ENCODE results near the gene LRIG2. TPM values are rescaled to one million over a fixed set of nuclear protein-coding genes. Genes with fewer than 3 reads are reported as not detected.

Gene LRIG2
- total and polyA plus RNA-seq, 2 experiments from 2014 or later = 4.3 to 12.7 TPM

GRCh38 chr1:113109908-113110554 is 37.0 kb downstream of the LRIG2 start:
- H3K9me2 ChIP-seq (replicated peaks; ENCODE audit: insufficient read depth) = no peaks in the 10 kb centered on the region
- peak; percentile 35 for DNase-seq (ENCODE audit: low spot score)
- no peaks in the 10 kb centered on the region for H3K4me1 ChIP-seq (ENCODE audit: insufficient read depth)
- H3K27ac ChIP-seq = peak overlapping the region; percentile 59
- H3K27me3 ChIP-seq = no peaks in the 10 kb centered on the region
- no peak overlapping the region for H3K4me3 ChIP-seq
- 64% methylated on average over 5 of the region's 5 CpGs for WGBS (ENCODE audit: low lambda C conversion rate, missing lambda C conversion rate)
- H3K9me3 ChIP-seq (ENCODE audit: low read depth) = no peaks in the 10 kb centered on the region
- H3K36me3 ChIP-seq (replicated peaks; ENCODE audit: insufficient read depth, low read depth) = no peaks in the 10 kb centered on the region
- H3K79me2 ChIP-seq = no peaks in the 10 kb centered on the region
- H2AFZ ChIP-seq = no peak overlapping the region
- TF ChIP-seq CTCF (IDR thresholded peaks at IDR 0.05; ENCODE audit: poor library complexity) = peak; percentile 26
- TF ChIP-seq EZH2 (IDR thresholded peaks at IDR 0.05; ENCODE audit: borderline replicate concordance) = no peak
- no peak overlapping the region for H3K4me2 ChIP-seq
- no peaks in the 10 kb centered on the region for H4K20me1 ChIP-seq (ENCODE audit: insufficient read depth, poor library complexity, severe bottlenecking)

- H3K79me2 ChIP-seq = peaks cover 3% of the 10 kb centered on the region
- TF ChIP-seq CTCF (IDR thresholded peaks at IDR 0.05; ENCODE audit: poor library complexity) (no peak), EZH2 (IDR thresholded peaks at IDR 0.05; ENCODE audit: borderline replicate concordance) (no peak), EZH2phosphoT487 (IDR thresholded peaks at IDR 0.05; ENCODE audit: low read depth, severe bottlenecking, unreplicated experiment) (no peak)
- no peaks in the 10 kb centered on the region for H3K4me1 ChIP-seq (ENCODE audit: insufficient read depth)
- H3K36me3 ChIP-seq (replicated peaks; ENCODE audit: insufficient read depth, low read depth) = peaks cover 12% of the 10 kb centered on the region
- no peaks in the 10 kb centered on the region for H3K9me2 ChIP-seq (replicated peaks; ENCODE audit: insufficient read depth)
- H2AFZ ChIP-seq = no peak overlapping the region
- no peaks in the 10 kb centered on the region for H3K9me3 ChIP-seq (ENCODE audit: low read depth)
- no peak overlapping the region for H3K4me2 ChIP-seq
- no peak overlapping the region for H3K27ac ChIP-seq
- H3K4me3 ChIP-seq = no peak overlapping the region
- no peak for DNase-seq (ENCODE audit: low spot score)
- H3K27me3 ChIP-seq = no peaks in the 10 kb centered on the region
- no peaks in the 10 kb centered on the region for H4K20me1 ChIP-seq (ENCODE audit: insufficient read depth, poor library complexity, severe bottlenecking)
These were observed 45.3 kb downstream of the LRIG2 start for GRCh38 chr1:113118266-113118665.

DNA sequence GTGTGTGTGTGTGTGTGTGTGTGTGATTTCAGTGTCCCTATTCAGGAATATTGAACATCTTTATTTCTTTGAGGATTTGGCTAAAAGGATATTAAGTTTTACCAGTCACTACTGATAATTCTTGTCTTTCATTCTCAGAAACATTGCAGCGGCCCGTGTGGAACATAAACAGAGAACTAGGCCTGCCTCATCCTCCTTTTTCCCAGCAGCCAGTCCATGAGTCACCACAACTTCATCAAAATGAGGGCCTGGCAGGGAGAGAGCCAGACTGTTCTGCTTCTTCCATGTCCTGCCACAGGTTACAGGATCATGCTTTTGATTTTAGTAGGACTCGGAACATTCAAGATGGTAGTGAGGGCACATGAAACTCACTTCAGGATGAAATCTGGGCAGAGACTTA is 50.7 kb downstream of the LRIG2 start:
- Histone ChIP-seq H3K9me3 (ENCODE audit: low read depth) (no peaks in the 10 kb centered on the region), H3K27ac (no peak overlapping the region), H3K27me3 (no peaks in the 10 kb centered on the region), H3K4me3 (no peak overlapping the region), H3K4me2 (no peak overlapping the region), H3K79me2 (peaks cover 3% of the 10 kb centered on the region), H4K20me1 (ENCODE audit: insufficient read depth, poor library complexity, severe bottlenecking) (no peaks in the 10 kb centered on the region), H3K4me1 (ENCODE audit: insufficient read depth) (no peaks in the 10 kb centered on the region), H3K9me2 (replicated peaks; ENCODE audit: insufficient read depth) (no peaks in the 10 kb centered on the region), H2AFZ (no peak overlapping the region), H3K36me3 (replicated peaks; ENCODE audit: insufficient read depth, low read depth) (peaks cover 7% of the 10 kb centered on the region)
- DNase-seq (ENCODE audit: low spot score) = no peak
- no peak for TF ChIP-seq CTCF (IDR thresholded peaks at IDR 0.05; ENCODE audit: poor library complexity)
- no peak for TF ChIP-seq EZH2phosphoT487 (IDR thresholded peaks at IDR 0.05; ENCODE audit: low read depth, severe bottlenecking, unreplicated experiment)
- TF ChIP-seq EZH2 (IDR thresholded peaks at IDR 0.05; ENCODE audit: borderline replicate concordance) = no peak
- WGBS (ENCODE audit: low lambda C conversion rate, missing lambda C conversion rate) = 81% methylated on average over 3 of the region's 3 CpGs

DNA sequence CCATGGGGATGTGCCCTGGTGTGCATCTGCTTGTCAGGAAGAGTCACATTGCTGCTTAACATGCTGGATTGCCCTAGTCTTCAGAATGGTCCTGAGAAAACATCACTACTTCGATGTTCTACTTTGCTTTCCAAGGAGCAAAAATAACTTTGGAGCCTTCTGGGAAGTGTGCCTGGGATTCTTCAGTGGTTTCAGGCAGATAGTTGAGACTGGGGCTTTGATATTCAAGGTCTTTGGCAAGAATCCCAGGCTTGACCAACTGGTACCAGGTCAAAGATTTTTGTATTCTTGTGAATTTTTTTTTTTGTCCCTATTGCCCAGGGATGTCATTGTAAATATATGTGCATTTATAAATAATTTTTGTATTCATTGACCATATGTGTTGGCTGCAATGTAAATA is 51.4 kb downstream of the LRIG2 start:
- peaks cover 3% of the 10 kb centered on the region for H3K36me3 ChIP-seq (replicated peaks; ENCODE audit: insufficient read depth, low read depth)
- no peaks in the 10 kb centered on the region for H3K9me3 ChIP-seq (ENCODE audit: low read depth)
- H3K4me2 ChIP-seq = no peak overlapping the region
- no peaks in the 10 kb centered on the region for H3K27me3 ChIP-seq
- peaks cover 3% of the 10 kb centered on the region for H3K79me2 ChIP-seq
- TF ChIP-seq CTCF (IDR thresholded peaks at IDR 0.05; ENCODE audit: poor library complexity) (no peak), EZH2phosphoT487 (IDR thresholded peaks at IDR 0.05; ENCODE audit: low read depth, severe bottlenecking, unreplicated experiment) (no peak), EZH2 (IDR thresholded peaks at IDR 0.05; ENCODE audit: borderline replicate concordance) (no peak)
- WGBS (ENCODE audit: low lambda C conversion rate, missing lambda C conversion rate) = 86% methylated on average over 1 of the region's 1 CpG
- no peak for DNase-seq (ENCODE audit: low spot score)
- no peaks in the 10 kb centered on the region for H3K9me2 ChIP-seq (replicated peaks; ENCODE audit: insufficient read depth)
- no peak overlapping the region for H2AFZ ChIP-seq
- H4K20me1 ChIP-seq (ENCODE audit: insufficient read depth, poor library complexity, severe bottlenecking) = no peaks in the 10 kb centered on the region
- no peak overlapping the region for H3K4me3 ChIP-seq
- H3K27ac ChIP-seq = no peak overlapping the region
- H3K4me1 ChIP-seq (ENCODE audit: insufficient read depth) = no peaks in the 10 kb centered on the region

Data from hepatocyte (in vitro differentiated cells).